ENCODE data around the gene ALDH1A3.
A peak's percentile ranks its signal among the peaks of the same experiment; 100 is the strongest.
"Not testable (repeated sequence)": the region's sequence is repeated elsewhere in the genome, so short reads cannot be mapped to it uniquely, and the experiment has no call there.

Gene ALDH1A3

GRCh38 chr15:100849021-100849854 is 30.4 kb upstream of the ALDH1A3 start:
- Mint-ChIP-seq H3K36me3 (ENCODE audit: insufficient read depth) (no peaks in the 10 kb centered on the region), H3K9me3 (no peaks in the 10 kb centered on the region), H3K27ac (no peak overlapping the region), H3K4me3 (peak overlapping the region; percentile 58 to 59), H3K27me3 (peaks cover 26 to 75% of the 10 kb centered on the region in 2 donors), H3K4me1 (ENCODE audit: low read depth in 2 of 2) (peaks cover 4 to 5% of the 10 kb centered on the region in 2 donors)
- ATAC-seq (replicated peaks) (peak; percentile 55), DNase-seq (peak in 1 of 3 experiments; percentile 15)

- Mint-ChIP-seq H3K9me3 (no peaks in the 10 kb centered on the region), H3K27ac (no peak overlapping the region), H3K27me3 (peaks cover 25 to 75% of the 10 kb centered on the region in 2 donors), H3K4me3 (peak overlapping the region in 1 of 2 donors; percentile 59), H3K36me3 (ENCODE audit: insufficient read depth) (no peaks in the 10 kb centered on the region), H3K4me1 (ENCODE audit: low read depth in 2 of 2) (peaks cover 4 to 5% of the 10 kb centered on the region in 2 donors)
- DNase-seq = no peak
- ATAC-seq (replicated peaks) = no peak
Observed at GRCh38 chr15:100849855-100850218, 29.8 kb upstream of the ALDH1A3 start.

- not testable (repeated sequence) for ATAC-seq (replicated peaks); H3K36me3 Mint-ChIP-seq (ENCODE audit: insufficient read depth); H3K9me3 Mint-ChIP-seq; H3K4me1 Mint-ChIP-seq (ENCODE audit: low read depth in 2 of 2); H3K27ac Mint-ChIP-seq; DNase-seq
- Mint-ChIP-seq H3K4me3 (peak overlapping the region in 1 of 2 donors; percentile 17), H3K27me3 (peaks cover 25 to 89% of the 10 kb centered on the region in 2 donors)
Observed at GRCh38 chr15:100851428-100852015, 28.1 kb upstream of the ALDH1A3 start.

GRCh38 chr15:100852630-100853029 is 27.0 kb upstream of the ALDH1A3 start:
- no peak for DNase-seq
- ATAC-seq (replicated peaks) = no peak
- no peak overlapping the region for H3K4me3 Mint-ChIP-seq
- H3K27ac Mint-ChIP-seq = no peak overlapping the region
- H3K4me1 Mint-ChIP-seq (ENCODE audit: low read depth in 2 of 2) = peaks cover 4 to 5% of the 10 kb centered on the region in 2 donors
- H3K36me3 Mint-ChIP-seq (ENCODE audit: insufficient read depth) = no peaks in the 10 kb centered on the region
- peaks cover 18 to 87% of the 10 kb centered on the region in 2 donors for H3K27me3 Mint-ChIP-seq
- no peaks in the 10 kb centered on the region for H3K9me3 Mint-ChIP-seq

- no peak for ATAC-seq (replicated peaks)
- peaks cover 23 to 87% of the 10 kb centered on the region in 2 donors for H3K27me3 Mint-ChIP-seq
- H3K36me3 Mint-ChIP-seq (ENCODE audit: insufficient read depth) = no peaks in the 10 kb centered on the region
- H3K27ac Mint-ChIP-seq = no peak overlapping the region
- H3K9me3 Mint-ChIP-seq = no peaks in the 10 kb centered on the region
- no peak overlapping the region for H3K4me3 Mint-ChIP-seq
- DNase-seq = no peak
- peaks cover 4 to 5% of the 10 kb centered on the region in 2 donors for H3K4me1 Mint-ChIP-seq (ENCODE audit: low read depth in 2 of 2)
Observed at GRCh38 chr15:100853676-100854440, 25.8 kb upstream of the ALDH1A3 start.

- Mint-ChIP-seq H3K4me1 (ENCODE audit: low read depth in 2 of 2) (no peaks in the 10 kb centered on the region), H3K9me3 (no peaks in the 10 kb centered on the region), H3K27ac (no peak overlapping the region), H3K27me3 (peaks cover 16 to 94% of the 10 kb centered on the region in 2 donors), H3K36me3 (ENCODE audit: insufficient read depth) (no peaks in the 10 kb centered on the region), H3K4me3 (no peak overlapping the region)
- no peak for ATAC-seq (replicated peaks)
- DNase-seq = no peak
Observed at GRCh38 chr15:100856867-100857266, 22.8 kb upstream of the ALDH1A3 start.

- no peak for ATAC-seq (replicated peaks)
- no peaks in the 10 kb centered on the region for H3K4me1 Mint-ChIP-seq (ENCODE audit: low read depth in 2 of 2)
Observed at GRCh38 chr15:100858294-100858693, 21.3 kb upstream of the ALDH1A3 start.

GRCh38 chr15:100859970-100860828 is 19.4 kb upstream of the ALDH1A3 start:
- Mint-ChIP-seq H3K36me3 (ENCODE audit: insufficient read depth) (peaks cover 3% of the 10 kb centered on the region), H3K9me3 (no peaks in the 10 kb centered on the region), H3K4me1 (ENCODE audit: low read depth in 2 of 2) (no peaks in the 10 kb centered on the region), H3K4me3 (no peak overlapping the region), H3K27me3 (peaks cover 30 to 94% of the 10 kb centered on the region in 2 donors), H3K27ac (no peak overlapping the region)
- no peak for ATAC-seq (replicated peaks)
- no peak for DNase-seq

More at GRCh38 chr15:100858294-100858693, 21.3 kb upstream of the ALDH1A3 start:
- Mint-ChIP-seq H3K9me3 (no peaks in the 10 kb centered on the region), H3K4me3 (no peak overlapping the region), H3K27ac (no peak overlapping the region), H3K36me3 (ENCODE audit: insufficient read depth) (no peaks in the 10 kb centered on the region), H3K27me3 (peaks cover 15 to 94% of the 10 kb centered on the region in 2 donors)
- no peak for DNase-seq

GRCh38 chr15:100860829-100861510 is 18.7 kb upstream of the ALDH1A3 start:
- H3K4me1 Mint-ChIP-seq (ENCODE audit: low read depth in 2 of 2) = no peaks in the 10 kb centered on the region
- ATAC-seq (replicated peaks) = no peak

GRCh38 chr15:100861511-100861991 is 18.1 kb upstream of the ALDH1A3 start:
- Mint-ChIP-seq H3K4me3 (no peak overlapping the region), H3K36me3 (ENCODE audit: insufficient read depth) (peaks cover 3% of the 10 kb centered on the region), H3K9me3 (no peaks in the 10 kb centered on the region), H3K27ac (no peak overlapping the region), H3K27me3 (peaks cover 30 to 94% of the 10 kb centered on the region in 2 donors), H3K4me1 (ENCODE audit: low read depth in 2 of 2) (no peaks in the 10 kb centered on the region)
- ATAC-seq (replicated peaks) (no peak), DNase-seq (no peak)

More at GRCh38 chr15:100860829-100861510, 18.7 kb upstream of the ALDH1A3 start:
- Mint-ChIP-seq H3K27me3 (peaks cover 30 to 94% of the 10 kb centered on the region in 2 donors), H3K4me3 (no peak overlapping the region), H3K27ac (no peak overlapping the region), H3K9me3 (no peaks in the 10 kb centered on the region), H3K36me3 (ENCODE audit: insufficient read depth) (peaks cover 3% of the 10 kb centered on the region)
- no peak for DNase-seq

GRCh38 chr15:100862162-100862561 is 17.5 kb upstream of the ALDH1A3 start:
- Mint-ChIP-seq H3K4me3 (no peak overlapping the region), H3K27me3 (peaks cover 30 to 93% of the 10 kb centered on the region in 2 donors), H3K27ac (no peak overlapping the region), H3K4me1 (ENCODE audit: low read depth in 2 of 2) (no peaks in the 10 kb centered on the region), H3K9me3 (no peaks in the 10 kb centered on the region), H3K36me3 (ENCODE audit: insufficient read depth) (peaks cover 3% of the 10 kb centered on the region)
- ATAC-seq (replicated peaks) (no peak), DNase-seq (no peak)

- Mint-ChIP-seq H3K27me3 (peaks cover 30 to 82% of the 10 kb centered on the region in 2 donors), H3K36me3 (ENCODE audit: insufficient read depth) (peaks cover 3% of the 10 kb centered on the region), H3K4me1 (ENCODE audit: low read depth in 2 of 2) (no peaks in the 10 kb centered on the region), H3K4me3 (no peak overlapping the region), H3K27ac (no peak overlapping the region), H3K9me3 (no peaks in the 10 kb centered on the region)
- no peak for DNase-seq
- ATAC-seq (replicated peaks) = no peak
Observed at GRCh38 chr15:100863075-100863795, 16.4 kb upstream of the ALDH1A3 start.

Data from effector memory CD8-positive, alpha-beta T cell (primary cell).